GM18520 (cell line): ENCODE measurements around the gene TCF3.

Source experiments
- ATAC-seq: cut with Tn5 transposase; IDR thresholded peaks from one replicate; pipeline ENCODE4 v1.9.1; 2021; ENCODE audit not compliant: unreplicated experiment

The TCF3 gene

GRCh38 chr19:1567848-1568227 is 84.6 kb downstream of the TCF3 start:
- no peak for ATAC-seq

- no peak for ATAC-seq
Measured at GRCh38 chr19:1567116-1567847, 85.1 kb downstream of the TCF3 start.

- ATAC-seq: no peak
Measured at GRCh38 chr19:1566392-1567115, 85.9 kb downstream of the TCF3 start.

GRCh38 chr19:1563251-1563650 is 89.2 kb downstream of the TCF3 start:
- ATAC-seq: no peak

GRCh38 chr19:1561236-1561842 is 91.1 kb downstream of the TCF3 start:
- no peak for ATAC-seq

- no peak for ATAC-seq
Measured at GRCh38 chr19:1560286-1560882, 92.0 kb downstream of the TCF3 start.
